Measurements from ENCODE around the gene CCNH.

DNA sequence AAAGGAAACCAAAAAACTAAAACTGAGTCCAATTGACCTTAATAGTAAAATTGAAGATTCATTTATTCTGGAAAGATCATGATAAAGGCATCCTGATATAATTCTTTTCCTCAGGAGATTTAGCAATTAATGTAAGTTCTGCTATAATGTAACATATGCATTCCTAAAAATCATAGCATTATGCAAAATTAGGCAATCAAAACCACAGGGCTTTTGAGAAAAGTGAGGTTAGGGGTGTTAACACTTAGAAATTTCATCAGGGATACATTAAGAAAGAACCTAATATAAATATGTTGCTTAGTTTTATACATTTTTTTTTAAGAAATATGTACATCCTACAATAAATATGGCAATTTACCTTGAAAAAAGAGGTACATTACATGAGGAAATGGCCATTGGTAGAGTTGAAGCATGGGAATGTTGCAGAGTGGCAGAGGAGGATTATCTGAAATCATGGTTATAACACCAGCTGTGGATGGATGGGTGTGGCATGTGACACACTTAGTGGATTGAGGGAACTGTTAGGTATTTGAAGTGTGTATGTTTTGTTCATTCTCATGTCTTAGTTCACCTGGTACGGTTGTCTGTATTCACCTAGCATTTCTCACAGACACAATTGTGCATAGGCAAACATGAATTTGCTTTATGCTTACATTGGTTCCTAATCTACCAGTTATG, 51.1 kb downstream of the CCNH start:
- TF ChIP-seq, protein P1, sequence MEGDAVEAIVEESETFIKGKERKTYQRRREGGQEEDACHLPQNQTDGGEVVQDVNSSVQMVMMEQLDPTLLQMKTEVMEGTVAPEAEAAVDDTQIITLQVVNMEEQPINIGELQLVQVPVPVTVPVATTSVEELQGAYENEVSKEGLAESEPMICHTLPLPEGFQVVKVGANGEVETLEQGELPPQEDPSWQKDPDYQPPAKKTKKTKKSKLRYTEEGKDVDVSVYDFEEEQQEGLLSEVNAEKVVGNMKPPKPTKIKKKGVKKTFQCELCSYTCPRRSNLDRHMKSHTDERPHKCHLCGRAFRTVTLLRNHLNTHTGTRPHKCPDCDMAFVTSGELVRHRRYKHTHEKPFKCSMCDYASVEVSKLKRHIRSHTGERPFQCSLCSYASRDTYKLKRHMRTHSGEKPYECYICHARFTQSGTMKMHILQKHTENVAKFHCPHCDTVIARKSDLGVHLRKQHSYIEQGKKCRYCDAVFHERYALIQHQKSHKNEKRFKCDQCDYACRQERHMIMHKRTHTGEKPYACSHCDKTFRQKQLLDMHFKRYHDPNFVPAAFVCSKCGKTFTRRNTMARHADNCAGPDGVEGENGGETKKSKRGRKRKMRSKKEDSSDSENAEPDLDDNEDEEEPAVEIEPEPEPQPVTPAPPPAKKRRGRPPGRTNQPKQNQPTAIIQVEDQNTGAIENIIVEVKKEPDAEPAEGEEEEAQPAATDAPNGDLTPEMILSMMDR (tag by site-specific recombination; IDR thresholded peaks at IDR 0.05), result no peak
- no peak for TF ChIP-seq ZNF501 (tag by site-specific recombination; IDR thresholded peaks at IDR 0.05)
- no peak for TF ChIP-seq ZBTB8A (tag by site-specific recombination; IDR thresholded peaks at IDR 0.05)
- no peak for TF ChIP-seq PATZ1 (tag by site-specific recombination; IDR thresholded peaks at IDR 0.05)
- no peak for TF ChIP-seq TCF7L2 (IDR thresholded peaks at IDR 0.05; ENCODE audit: borderline replicate concordance, low read depth, low read length)
- TF ChIP-seq YY1 (tag by site-specific recombination; IDR thresholded peaks at IDR 0.05), result no peak
- TF ChIP-seq RBAK (tag by site-specific recombination; IDR thresholded peaks at IDR 0.05), result no peak
- no peak for TF ChIP-seq ZNF521 (tag by site-specific recombination; IDR thresholded peaks at IDR 0.05)
- TF ChIP-seq ZNF335 (tag by site-specific recombination; conservative IDR thresholded peaks at IDR 0.05), result no peak
- no peak for TF ChIP-seq KLF1 (tag by site-specific recombination; IDR thresholded peaks at IDR 0.05)
- no peak for TF ChIP-seq ZNF133 (tag by site-specific recombination; IDR thresholded peaks at IDR 0.05)
- TF ChIP-seq ZNF777 (tag by site-specific recombination; IDR thresholded peaks at IDR 0.05; ENCODE audit: borderline replicate concordance), result no peak
- TF ChIP-seq ZNF175 (tag by site-specific recombination; IDR thresholded peaks at IDR 0.05), result no peak
